Pancreas (tissue), 10 donors: ENCODE measurements around the gene PGLYRP4. TPM values are rescaled to one million over a fixed set of nuclear protein-coding genes. Genes with fewer than 3 reads are reported as not detected.

Experiments
- ATAC-seq, 4 donors: fragments of 200-7000 bp; cut with Tn5 transposase; one replicate each; pipeline versions ENCODE4 v1.8.0 to v1.9.1; 2020; ENCODE audit warnings: mild to moderate bottlenecking in 4 of 4, moderate library complexity in 4 of 4
- DNase-seq, 6 donors: peaks; one replicate each; pipeline ENCODE4 v3.0.0-alpha.2; 2020
- FAIRE-seq: peaks from 2 replicates; lab custom pipeline; 2012; peaks lifted over from hg19 to GRCh38; lab: Jason Lieb, UNC
- H3K27ac ChIP-seq, 4 donors: fragments of 200-600 bp; sonication (generic); 1 replicate in 3 of 4; 2 replicates in 1 of 4; pipeline versions ENCODE4 v1.5.0 to v1.8.0; 2020
- H3K27me3 ChIP-seq, 4 donors: fragments of 200-600 bp; one replicate each; pipeline ENCODE4 v1.8.0; 2021
- H3K36me3 ChIP-seq, 3 donors: fragments of 200-600 bp; sonication (generic) in 1 of 3; one replicate each; pipeline versions ENCODE4 v1.5.0 to v1.8.0; 2020 to 2021
- H3K4me1 ChIP-seq, 3 donors: fragments of 200-600 bp; one replicate each; pipeline ENCODE4 v1.8.0; 2021
- H3K4me3 ChIP-seq, 4 donors: fragments of 200-600 bp; sonication (generic) in 2 of 4; one replicate each; pipeline versions ENCODE4 v1.5.0 to v1.8.0; 2020 to 2021
- H3K9me3 ChIP-seq, 4 donors: fragments of 200-600 bp; one replicate each; pipeline ENCODE4 v1.8.0; 2021
- CTCF ChIP-seq, 4 donors: fragments of 200-600 bp; sonication (generic) in 3 of 4; IDR thresholded peaks; one replicate each; pipeline versions ENCODE4 v1.5.0 to v1.8.0; 2021; ENCODE audit warnings: antibody characterized with exemption in 4 of 4
- WGBS, 2 donors: extraction: QIAGEN DNeasy Blood & Tissue Kit; methylation state at CpG; one replicate each; pipeline ENCODE4 v1.1.7; 2013; 5-methylcytosine and 5-hydroxymethylcytosine counted together
- intact Hi-C, 3 donors: fragments of 100-400 bp; cut with DNase I; formaldehyde crosslinking; loops; one replicate each; pipeline versions ENCODE4 v1.11.1 to v1.14.2; 2022
- polyA plus RNA-seq, 2 donors: library from polyadenylated mRNA; stranded (reverse); fragments of 200-250 nt; gene quantifications; one replicate each; pipeline ENCODE4 v1.2.3, GENCODE V29; 2013
- total RNA-seq, 6 donors: library from RNA; stranded (reverse); fragmentation: NEBNext Ultra II Directional in 4 of 6; extraction: Animal tissue kit (Norgen Biotek cat#: 25700) in 4 of 6; gene quantifications; one replicate each; pipeline versions ENCODE4 v1.2.1 to v1.2.4, GENCODE V29; 2021 to 2023
- donor health status: healthy with polysubstance abuse.
- donor health status: DM: no; HTN: no; CAD: no; lungs with moderate emphysema.
- donor health status: DM: no; HTN: no; CAD: no.
- donor health status: control.
- donor health status: control.
- donor health status: Bipolar disorder and iron deficiency.
- donor health status: DM: yes; HTN: yes; CAD: no.
- donor health status: DM: no; HTN: no; CAD: no.
- donor health status: DM: no; HTN: no; CAD: no.
- donor health status: DM: yes; HTN: yes; CAD: no.

PGLYRP4 gene
- total and polyA plus RNA-seq, 8 donors: 0.37 TPM; not detected in 7

- intact Hi-C loops: no loop called here
- no peaks in the 10 kb centered on the region for H3K36me3 ChIP-seq
- no peak for TF ChIP-seq CTCF (IDR thresholded peaks at IDR 0.05)
- no peaks in the 10 kb centered on the region for H3K4me1 ChIP-seq
- 86 to 88% methylated on average over 2 of the region's 2 CpGs for WGBS, 2 donors
- no peak for FAIRE-seq
- H3K9me3 ChIP-seq: no peaks in the 10 kb centered on the region
- no peaks in the 10 kb centered on the region for H3K27me3 ChIP-seq
- DNase-seq: no peak
- no peak overlapping the region for H3K27ac ChIP-seq
- no peak overlapping the region for H3K4me3 ChIP-seq
- no peak for ATAC-seq
These were observed 35.4 kb downstream of the PGLYRP4 start for GRCh38 chr1:153313288-153313687.

GRCh38 chr1:153312570-153313186, 36.0 kb downstream of the PGLYRP4 start, which contains the start of gene PGLYRP3:
Gene PGLYRP3, minus strand, starts transcription at chr1:153312952. Its CDS starts 2,287 bp downstream, at chr1:153310665.
- WGBS, 2 donors: 55 to 72% methylated on average over 4 of the region's 4 CpGs
- Histone ChIP-seq H3K27me3 (no peaks in the 10 kb centered on the region), H3K9me3 (no peaks in the 10 kb centered on the region), H3K4me3 (no peak within 1 kb of the TSS), H3K4me1 (no peaks in the 10 kb centered on the region), H3K36me3 (no peaks in the 10 kb centered on the region), H3K27ac (no peak within 1 kb of the TSS)
- intact Hi-C loops: no loop called here
- no peak for ATAC-seq
- no peak for TF ChIP-seq CTCF (IDR thresholded peaks at IDR 0.05)
- no peak for FAIRE-seq
- DNase-seq: no peak

GRCh38 chr1:153310526-153310925, 38.1 kb downstream of the PGLYRP4 start:
- Histone ChIP-seq H3K27me3 (no peaks in the 10 kb centered on the region), H3K4me3 (no peak overlapping the region), H3K27ac (no peak overlapping the region), H3K9me3 (no peaks in the 10 kb centered on the region), H3K4me1 (no peaks in the 10 kb centered on the region), H3K36me3 (no peaks in the 10 kb centered on the region)
- 69% methylated on average over 7 of the region's 7 CpGs for WGBS, 2 donors
- ATAC-seq: no peak
- intact Hi-C loops: no loop called here
- no peak for TF ChIP-seq CTCF (IDR thresholded peaks at IDR 0.05)
- no peak for DNase-seq
- no peak for FAIRE-seq

- no peaks in the 10 kb centered on the region for H3K27me3 ChIP-seq
- FAIRE-seq (no peak), DNase-seq (no peak), ATAC-seq (no peak)
- WGBS, 2 donors: 68 to 70% methylated on average over 2 of the region's 2 CpGs
- H3K9me3 ChIP-seq: no peaks in the 10 kb centered on the region
- H3K4me3 ChIP-seq: no peak overlapping the region
- no peak for TF ChIP-seq CTCF (IDR thresholded peaks at IDR 0.05)
- intact Hi-C loops: no loop called here
- no peaks in the 10 kb centered on the region for H3K4me1 ChIP-seq
- H3K36me3 ChIP-seq: no peaks in the 10 kb centered on the region
- no peak overlapping the region for H3K27ac ChIP-seq
These were observed 39.2 kb downstream of the PGLYRP4 start for GRCh38 chr1:153309441-153309840.

GRCh38 chr1:153308540-153308939, 40.1 kb downstream of the PGLYRP4 start:
- no peak overlapping the region for H3K4me3 ChIP-seq
- H3K27ac ChIP-seq: no peak overlapping the region
- no peaks in the 10 kb centered on the region for H3K4me1 ChIP-seq
- no peaks in the 10 kb centered on the region for H3K9me3 ChIP-seq
- intact Hi-C loops: no loop called here
- ATAC-seq (no peak), DNase-seq (no peak), FAIRE-seq (no peak)
- no peaks in the 10 kb centered on the region for H3K27me3 ChIP-seq
- no peaks in the 10 kb centered on the region for H3K36me3 ChIP-seq
- TF ChIP-seq CTCF (IDR thresholded peaks at IDR 0.05): no peak
- WGBS, 2 donors: 59 to 65% methylated on average over 2 of the region's 2 CpGs
